HG02852 (cell line): Measurements from ENCODE around the gene GGA2.
"Not testable (repeated sequence)": the region's sequence is repeated elsewhere in the genome, so short reads cannot be mapped to it uniquely, and the experiment has no call there.

Experiments used
- ATAC-seq: cut with Tn5 transposase; IDR thresholded peaks from one replicate; pipeline ENCODE4 v1.9.1; 2021; ENCODE audit warnings: mild to moderate bottlenecking, moderate library complexity; ENCODE audit not compliant: unreplicated experiment

Gene GGA2

DNA sequence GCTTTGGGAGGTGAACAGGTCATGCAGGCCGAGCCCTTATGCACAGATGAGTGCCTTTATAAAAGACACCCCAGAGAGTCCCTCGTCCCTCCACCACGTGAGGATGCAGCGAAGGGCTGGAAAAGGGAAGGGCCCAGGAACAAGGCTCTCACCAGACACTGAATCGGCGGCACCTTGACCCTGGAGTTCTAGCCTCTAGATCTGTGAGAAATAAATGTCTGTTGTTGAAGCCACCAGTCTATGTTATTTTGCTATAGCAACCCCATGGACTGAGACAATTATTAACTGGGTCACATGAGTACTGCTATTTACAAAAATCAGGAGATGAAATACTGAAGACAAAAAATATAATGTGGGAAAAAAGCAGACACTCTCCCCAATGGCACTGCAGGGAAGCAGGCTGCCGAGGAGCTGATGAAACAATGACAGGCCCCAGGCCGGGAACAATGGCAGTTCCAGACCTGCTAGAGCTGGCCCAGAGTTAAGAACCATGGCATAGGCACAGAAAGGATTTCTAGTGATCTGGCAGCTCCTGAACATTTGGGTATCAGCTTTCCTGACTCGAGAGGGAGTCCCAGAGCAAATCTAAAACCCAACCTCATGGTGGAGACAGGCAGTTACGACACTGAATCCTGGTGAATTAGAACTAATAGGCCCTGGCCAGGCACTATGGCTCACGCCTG is 17.8 kb upstream of the GGA2 start:
- no peak for ATAC-seq

GRCh38 chr16:23524886-23525285 is 14.6 kb upstream of the GGA2 start:
- no peak for ATAC-seq

GRCh38 chr16:23523876-23524385 is 13.6 kb upstream of the GGA2 start:
- ATAC-seq = no peak

GRCh38 chr16:23523321-23523720 is 13.0 kb upstream of the GGA2 start:
- no peak for ATAC-seq

GRCh38 chr16:23521965-23522364 is 11.7 kb upstream of the GGA2 start:
- ATAC-seq = no peak

DNA sequence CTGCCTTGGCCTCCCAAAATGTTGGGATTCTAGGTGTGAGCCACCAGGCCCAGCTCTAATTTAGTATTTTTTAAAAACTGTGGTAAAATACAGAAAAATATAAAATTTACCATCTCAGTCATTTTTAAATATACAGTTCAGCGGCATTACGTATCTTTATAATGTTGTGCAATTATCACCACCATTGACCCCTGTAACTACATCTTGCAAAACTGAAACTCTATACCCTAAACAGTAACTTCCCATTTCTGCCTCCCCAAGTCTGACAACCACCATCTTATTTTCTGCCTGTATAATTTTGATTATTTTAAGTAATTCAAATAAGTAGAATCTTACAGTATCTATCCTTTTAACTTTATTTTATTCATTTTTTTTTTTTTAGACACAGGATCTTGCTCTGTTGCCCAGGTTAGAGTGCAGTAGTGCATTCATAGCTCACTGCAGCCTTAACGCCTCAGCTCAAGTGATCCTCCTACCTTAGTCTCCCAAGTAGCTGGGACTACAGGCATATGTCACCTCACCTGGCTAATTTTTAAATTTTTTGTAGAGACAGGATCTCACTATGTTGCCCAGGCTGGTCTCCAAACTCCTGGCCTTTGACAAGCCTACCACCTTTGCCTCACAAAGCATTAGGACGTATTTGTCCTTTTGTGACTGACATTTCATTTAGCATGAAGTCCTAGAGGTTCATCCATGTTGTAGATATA is 10.9 kb upstream of the GGA2 start:
- no peak for ATAC-seq

- no peak for ATAC-seq
Measured at GRCh38 chr16:23520500-23520899, 10.2 kb upstream of the GGA2 start.

GRCh38 chr16:23519282-23519681 is 9.0 kb upstream of the GGA2 start:
- no peak for ATAC-seq

DNA sequence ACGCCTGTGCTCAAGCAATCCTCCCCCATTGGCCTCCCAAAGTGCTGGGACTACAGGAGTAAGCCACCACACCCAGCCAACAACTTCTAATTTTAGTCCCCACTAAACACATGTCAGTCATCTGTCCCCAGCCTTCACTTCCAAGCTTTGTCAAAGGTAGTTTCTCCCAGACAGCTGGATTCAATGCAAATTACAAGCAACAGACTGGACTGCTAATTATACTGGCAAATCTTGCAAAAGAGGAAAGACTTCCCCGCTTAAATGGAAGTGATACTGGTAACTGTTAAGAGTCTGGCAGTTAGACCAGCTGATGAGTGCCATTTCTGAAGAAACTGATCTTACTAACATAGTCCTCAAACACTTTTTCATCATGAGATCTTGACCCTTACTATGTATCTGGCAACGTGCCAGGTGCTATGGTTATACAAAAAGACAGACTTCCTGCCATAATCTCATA is 8.2 kb upstream of the GGA2 start:
- ATAC-seq = no peak

DNA sequence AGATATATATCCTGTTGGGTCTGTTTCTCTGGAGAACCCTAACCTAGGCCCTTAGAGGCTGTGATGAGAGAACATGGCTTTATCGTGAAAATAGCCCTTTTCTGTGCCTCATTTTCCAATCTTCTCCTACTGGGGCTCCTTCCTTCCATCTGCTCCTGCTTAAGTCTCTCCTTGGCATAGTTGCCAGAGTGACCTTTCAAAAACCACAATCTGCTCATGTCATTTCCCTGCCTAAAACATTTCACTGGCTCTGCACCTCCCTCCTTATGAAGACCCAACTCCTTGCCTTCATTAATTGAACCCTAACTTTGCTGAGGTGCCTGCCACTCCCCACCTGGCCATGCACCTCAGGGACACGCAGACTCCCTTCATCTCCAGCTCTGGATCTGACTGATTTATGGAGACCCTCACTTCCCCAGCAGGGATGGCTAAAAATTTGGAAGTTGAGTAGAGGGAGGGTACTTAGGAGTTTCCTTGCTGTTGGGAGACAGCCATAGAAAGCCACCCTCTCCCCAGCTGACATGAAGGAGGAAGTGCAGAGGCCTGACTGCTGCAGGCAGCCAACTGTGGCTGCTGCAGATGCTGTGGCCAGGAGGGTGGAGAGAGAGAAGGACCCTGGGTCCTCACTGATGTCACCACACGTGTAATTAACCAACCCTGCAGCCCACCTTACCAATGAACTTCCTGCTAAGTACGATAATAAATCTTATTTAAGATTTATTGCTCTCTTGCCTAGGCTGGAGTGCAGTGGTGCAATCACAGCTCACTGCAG is 6.3 kb upstream of the GGA2 start:
- no peak for ATAC-seq

- ATAC-seq = no peak
Measured at GRCh38 chr16:23515881-23516280, 5.6 kb upstream of the GGA2 start.

DNA sequence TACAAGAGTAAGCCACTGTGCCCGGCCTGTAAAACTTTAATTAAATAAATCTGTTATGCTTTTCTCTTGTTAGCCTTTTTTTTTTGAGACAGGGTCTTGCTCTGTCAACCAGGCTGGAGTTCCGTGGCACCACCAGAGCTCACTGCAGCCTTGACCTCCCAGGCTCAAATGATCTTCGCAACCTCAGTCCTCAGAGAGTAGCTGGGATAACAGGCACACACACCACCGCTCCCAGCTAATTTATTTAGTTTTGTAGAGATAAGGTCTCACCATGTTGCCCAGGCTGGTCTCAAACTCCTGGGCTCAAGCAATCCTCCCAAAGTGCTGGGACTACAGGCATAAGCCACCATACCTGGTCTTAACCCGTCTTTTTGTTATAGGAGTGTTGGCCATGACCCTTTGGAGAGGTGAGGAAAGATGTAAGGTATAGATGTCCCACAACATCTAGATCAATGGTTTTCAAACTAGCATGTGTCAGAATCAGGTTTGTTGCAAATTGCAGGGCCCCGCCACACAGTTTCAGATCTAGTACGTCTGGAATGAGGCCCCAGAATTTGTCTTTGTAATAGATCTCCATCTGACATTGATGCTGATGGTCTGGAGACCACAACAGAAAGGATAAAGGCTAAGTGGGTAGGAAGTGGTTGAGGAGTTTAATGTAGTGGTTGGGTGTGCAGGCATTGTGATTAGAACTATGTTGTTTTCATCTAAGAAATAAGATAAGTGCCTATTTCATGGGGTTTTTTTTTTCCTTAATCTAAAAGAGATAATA is 4.3 kb upstream of the GGA2 start:
- ATAC-seq = no peak

DNA sequence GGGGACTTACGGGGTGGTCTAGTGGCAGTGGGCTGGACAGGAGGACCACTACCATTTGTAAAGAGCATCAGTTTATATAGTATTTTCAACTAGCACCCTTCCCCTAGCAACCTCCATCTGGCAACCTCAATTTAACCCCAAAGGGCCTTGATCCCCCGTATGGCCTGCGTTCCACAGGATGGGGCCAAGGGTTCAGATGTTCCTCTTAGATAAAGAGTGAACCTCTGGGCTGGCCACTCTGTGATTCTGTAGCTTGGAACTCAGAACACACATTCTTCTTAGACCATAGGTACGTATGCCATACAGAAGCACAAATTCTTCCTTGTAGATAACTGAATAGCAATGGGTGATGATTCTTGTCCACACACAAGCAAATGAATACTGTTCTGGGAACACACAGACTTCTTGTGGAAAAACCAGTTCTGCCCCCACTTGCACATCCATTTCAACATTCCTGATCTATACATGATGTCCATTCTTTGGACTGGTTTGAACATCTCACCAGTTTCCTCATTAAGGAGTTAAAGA is 1.9 kb upstream of the GGA2 start:
- ATAC-seq = no peak

DNA sequence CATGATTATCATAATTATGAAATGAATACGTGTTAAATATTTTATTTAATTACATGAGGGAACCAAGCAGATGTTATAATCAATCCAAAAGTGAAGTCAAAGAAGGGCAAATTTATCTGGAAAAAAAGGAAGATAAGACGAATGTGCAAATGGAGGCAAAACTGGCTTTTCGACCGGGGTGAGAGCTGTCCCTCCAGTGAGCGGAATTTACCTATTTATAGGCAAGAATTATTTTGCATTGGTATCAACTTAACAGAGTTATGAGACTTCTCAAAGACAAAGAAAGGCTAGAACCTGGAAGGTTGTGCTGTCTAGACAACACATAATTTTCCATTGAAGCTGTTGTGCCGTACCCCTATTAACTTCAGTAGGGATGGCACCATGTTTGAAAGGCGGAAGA is 1.4 kb upstream of the GGA2 start:
- no peak for ATAC-seq

DNA sequence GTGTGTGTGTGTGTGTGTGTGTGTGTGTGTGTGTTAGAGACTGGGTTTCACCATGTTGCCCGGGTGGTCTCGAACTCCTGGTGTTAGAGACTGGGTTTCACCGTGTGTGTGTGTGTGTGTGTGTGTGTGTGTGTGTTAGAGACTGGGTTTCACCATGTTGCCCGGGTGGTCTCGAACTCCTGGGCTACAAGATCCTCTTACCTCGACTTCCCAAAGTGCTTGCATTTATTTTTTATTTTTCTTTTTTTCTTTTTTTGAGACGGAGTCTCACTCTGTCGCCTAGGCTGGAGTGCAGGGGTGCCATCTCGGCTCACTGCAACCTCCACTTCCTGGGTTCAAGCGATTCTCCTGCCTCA is 599 bp upstream of the GGA2 start:
- ATAC-seq = not testable (repeated sequence)

GRCh38 chr16:23509782-23510163 is 521 bp downstream of the GGA2 start:
- peak; percentile 23 for ATAC-seq

DNA sequence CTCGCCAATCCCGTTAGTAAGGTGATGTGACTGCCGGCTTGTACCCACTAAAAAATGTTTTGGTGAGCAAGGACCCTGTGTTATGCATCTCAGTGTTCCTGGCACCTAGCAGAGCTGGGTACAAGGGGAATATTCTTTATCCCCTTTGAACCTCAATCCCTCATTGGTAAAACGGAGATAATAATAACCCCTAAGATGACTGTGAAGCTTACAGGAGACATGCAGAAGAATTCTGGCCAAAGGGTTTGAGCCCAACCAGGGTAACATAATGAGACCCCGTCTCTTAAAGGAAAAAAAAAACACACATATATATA is 896 bp downstream of the GGA2 start:
- ATAC-seq = no peak

DNA sequence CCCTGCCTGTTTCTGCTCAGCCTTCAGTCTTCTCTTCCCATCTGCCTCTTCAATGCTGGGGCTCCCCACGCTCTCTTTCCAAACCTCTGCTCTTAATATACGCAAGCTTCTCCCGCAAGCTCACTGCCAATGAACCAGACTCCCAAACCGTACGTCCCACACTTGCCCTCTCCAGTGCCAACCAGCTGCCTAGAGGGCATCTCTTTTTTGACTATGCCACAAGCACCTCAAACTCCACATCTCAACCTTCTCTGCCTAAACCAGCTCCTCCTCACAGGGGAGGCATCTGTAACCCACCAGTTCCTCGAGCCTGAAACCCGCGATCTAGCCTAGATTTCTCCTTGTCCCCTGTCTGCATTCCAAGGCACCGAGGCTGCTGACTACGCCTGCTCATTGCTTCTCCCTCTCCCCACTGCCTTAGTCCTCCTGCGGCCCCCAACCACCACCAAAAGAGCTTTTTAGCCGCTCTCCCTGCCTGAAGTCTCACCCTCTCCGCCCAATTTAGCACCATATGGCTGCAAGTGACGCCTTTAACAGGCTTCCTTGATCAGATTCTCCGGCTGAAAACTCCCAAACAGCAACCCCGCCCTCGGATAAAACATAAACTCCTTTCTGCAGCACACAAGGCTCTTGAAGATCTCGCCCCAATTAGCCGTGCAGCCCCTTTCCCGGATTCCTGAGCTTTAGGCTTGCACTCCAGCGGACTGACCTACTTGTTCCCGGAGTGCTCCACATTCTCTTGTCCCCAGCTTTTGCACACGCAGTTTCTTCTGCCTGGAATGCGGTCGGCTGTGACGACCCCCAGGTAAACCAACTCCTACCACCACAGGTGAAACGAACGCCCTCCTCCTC is 1.5 kb downstream of the GGA2 start:
- no peak for ATAC-seq

- ATAC-seq = no peak
Measured at GRCh38 chr16:23506606-23506994, 3.7 kb downstream of the GGA2 start.
